ENCODE measurements around the gene PCBP2.
"Not testable (repeated sequence)": the region's sequence is repeated elsewhere in the genome, so short reads cannot be mapped to it uniquely, and the experiment has no call there.

- not testable (repeated sequence) for TF ChIP-seq CTCF (IDR thresholded peaks at IDR 0.05 in 8 of 11, conservative IDR thresholded peaks at IDR 0.05 in 3 of 11); POLR2A (IDR thresholded peaks at IDR 0.05)
Measured at GRCh38 chr12:53439582-53439981, 12.3 kb upstream of the PCBP2 start.

Measured in spleen (tissue), 7 donors.